ENCODE measurements around the gene STX16.

The STX16 gene

GRCh38 chr20:58698741-58699622 lies 47.9 kb downstream of the STX16 start:
- no peak for FAIRE-seq

- no peak for FAIRE-seq
Observed at GRCh38 chr20:58699623-58700107, 48.6 kb downstream of the STX16 start.

GRCh38 chr20:58700121-58700821 lies 49.2 kb downstream of the STX16 start:
- FAIRE-seq: no peak

DNA sequence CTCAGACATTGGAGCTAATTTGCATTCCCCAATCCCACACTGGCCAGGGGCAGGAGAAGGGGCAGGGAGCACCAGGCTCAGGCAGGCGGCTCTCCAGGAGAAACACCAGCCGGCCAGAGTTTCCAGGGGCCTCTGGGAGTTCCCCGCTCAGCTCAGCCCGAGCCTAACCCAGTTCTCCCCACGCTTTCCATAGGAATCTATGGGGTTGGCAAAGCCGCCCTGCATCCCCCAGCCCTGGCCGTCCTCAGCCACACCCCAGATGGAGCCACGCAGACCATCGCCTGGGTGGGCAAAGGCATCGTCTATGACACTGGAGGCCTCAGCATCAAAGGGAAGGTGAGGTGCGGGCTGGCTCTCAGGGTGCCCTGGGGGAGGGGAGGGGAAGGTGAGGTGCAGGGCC lies 49.7 kb downstream of the STX16 start:
- FAIRE-seq: no peak

DNA sequence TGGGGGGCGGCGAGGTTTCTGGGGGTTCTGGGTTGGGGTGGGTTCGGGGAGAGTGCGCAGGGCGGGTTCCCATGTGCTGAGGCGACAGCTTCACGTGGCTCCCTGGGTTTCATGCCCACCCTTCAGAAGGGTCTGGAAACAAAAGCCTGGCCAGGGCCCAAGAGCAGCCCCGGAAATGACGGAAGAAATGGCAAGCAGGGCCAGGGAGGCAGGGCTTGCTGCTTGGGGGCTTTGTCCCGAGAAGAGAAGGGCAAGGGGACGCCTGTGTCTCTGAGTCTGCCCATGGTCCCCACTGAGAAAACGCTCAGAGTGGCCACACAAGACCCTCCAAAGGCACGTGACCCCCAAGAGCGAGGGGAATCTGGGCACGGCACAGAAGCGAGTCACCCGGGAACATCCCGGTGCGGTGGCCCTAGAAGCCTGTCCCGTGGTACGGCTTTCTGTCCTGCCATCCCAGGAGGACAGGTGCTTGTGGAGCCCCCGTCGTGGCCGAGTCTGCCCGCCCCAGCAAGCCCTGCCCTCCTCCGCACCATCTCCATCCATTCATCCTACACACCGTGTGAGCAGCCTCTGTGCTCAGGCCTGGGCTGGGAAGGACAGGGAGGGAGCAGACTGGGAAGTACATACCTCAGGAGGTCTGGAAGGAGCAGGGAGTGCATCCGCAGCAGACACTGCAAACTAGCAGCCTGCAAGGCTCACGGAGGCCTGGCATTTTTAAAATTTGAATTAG lies 50.5 kb downstream of the STX16 start:
- no peak for FAIRE-seq

DNA sequence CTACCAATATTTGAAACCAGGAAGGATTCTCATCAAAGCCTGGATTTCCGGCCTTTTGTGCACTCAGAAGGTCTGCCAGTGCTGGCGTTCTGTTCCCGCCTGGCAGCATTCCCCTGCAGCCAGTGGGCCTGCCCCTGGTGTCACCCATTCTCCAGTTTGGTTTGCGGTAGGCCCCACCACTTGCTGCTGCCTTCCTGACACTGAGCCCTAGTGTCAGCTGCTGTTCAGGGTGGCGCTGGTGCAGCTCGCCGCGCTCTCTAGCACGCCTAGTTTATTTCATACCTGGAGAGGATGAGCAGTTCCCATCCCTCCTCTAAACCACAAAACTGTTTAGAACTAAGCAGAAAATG lies 51.1 kb downstream of the STX16 start:
- FAIRE-seq: no peak

DNA sequence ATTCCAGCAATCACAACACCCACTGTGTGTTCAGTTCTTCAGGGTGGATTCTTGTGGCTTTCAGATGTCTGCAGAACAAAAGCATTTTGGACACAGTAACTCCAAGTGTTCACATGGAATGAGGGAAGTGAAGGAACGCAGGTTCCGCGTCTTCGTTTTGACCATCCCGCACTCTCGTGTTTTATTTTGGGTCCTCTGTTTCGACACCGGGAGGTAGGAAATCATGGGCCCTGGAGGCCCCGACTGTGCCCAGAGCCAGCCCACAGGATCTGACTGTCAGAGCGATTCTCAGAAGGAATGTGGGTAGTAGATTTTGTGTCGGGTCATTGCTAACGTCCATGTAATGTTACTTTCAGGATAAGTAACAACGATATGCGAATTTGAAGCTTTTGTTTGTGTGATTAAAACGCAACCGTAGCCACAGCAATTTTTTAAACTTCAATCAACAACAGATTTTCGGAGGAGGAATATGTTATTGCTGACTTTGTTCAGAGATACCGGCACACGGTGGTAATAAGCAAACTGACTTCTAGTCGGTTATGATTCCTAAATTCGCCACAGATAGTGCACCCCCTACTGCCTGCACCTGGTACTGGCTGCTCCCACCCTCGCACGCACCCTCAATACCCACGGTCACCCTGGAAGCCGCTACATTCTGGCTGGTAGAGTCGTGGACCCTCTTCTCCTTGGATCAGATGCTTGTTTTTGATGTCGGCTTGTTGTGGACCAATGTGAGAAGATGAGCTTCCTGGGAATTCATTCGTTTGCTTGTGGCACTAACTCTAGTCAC lies 52.0 kb downstream of the STX16 start:
- no peak for FAIRE-seq

DNA sequence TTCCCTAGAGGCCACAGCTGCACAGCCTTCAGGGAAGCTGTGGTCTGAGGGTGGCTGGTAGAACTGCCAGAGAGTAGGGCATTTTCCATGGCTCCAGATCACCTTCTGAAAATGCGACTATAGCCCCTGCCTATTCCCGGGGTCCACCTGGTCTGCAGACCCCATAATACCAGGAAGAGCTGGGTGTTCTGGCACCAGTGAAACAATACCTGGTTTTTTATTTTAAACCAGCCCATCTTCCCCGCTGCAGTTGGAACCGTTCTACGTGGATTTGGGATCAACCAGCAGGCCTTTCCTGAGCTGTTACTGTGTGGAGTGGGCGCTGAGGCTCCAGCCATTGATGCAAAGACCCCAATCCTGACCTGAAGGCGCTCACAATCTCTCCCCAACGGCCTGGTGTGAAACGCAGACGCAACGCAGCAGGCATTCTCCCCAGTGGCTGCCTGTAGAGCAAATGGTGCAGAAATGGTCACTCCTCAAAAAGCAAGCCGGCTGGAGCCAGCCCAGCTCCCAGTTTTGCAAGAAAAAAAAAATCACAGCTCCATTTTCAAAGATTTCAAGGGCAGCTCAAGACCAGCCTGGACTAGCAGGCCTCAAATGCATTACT lies 52.8 kb downstream of the STX16 start:
- no peak for FAIRE-seq

- FAIRE-seq: no peak
Observed at GRCh38 chr20:58705208-58705926, 54.3 kb downstream of the STX16 start.

- FAIRE-seq: no peak
Observed at GRCh38 chr20:58706150-58706892, 55.2 kb downstream of the STX16 start.

DNA sequence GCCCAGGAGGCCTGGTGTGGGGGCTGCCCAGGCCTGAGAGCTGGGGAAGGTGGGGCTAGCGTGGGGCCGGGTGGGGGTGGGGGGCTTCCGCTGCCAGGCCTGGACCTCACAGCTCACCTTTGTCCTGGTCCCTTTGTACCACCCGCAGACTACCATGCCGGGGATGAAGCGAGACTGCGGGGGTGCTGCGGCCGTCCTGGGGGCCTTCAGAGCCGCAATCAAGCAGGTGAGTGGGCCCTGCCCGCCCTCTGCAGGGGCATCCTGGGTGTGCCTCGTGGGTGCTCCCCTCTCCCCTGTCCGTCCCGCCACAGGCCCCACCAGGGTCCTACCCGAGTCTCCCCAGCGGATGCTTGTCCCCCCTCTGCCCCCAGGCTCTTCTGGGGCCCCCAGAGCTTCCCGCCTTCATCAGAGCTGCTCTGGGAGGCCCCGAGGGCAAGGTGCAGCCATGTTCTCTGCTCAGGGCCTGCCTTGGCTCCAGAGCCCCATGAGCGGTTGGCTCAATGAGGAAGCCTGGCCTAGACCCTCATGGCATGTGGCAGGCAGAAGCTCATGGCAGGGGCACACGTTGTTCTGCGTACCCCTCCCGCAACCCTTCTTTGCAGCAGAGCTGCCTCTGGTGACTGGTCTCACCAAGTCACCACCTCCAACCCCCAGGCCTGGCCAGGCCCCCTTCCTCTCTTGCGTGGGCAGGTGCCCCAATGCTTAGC lies 56.0 kb downstream of the STX16 start:
- no peak for FAIRE-seq

DNA sequence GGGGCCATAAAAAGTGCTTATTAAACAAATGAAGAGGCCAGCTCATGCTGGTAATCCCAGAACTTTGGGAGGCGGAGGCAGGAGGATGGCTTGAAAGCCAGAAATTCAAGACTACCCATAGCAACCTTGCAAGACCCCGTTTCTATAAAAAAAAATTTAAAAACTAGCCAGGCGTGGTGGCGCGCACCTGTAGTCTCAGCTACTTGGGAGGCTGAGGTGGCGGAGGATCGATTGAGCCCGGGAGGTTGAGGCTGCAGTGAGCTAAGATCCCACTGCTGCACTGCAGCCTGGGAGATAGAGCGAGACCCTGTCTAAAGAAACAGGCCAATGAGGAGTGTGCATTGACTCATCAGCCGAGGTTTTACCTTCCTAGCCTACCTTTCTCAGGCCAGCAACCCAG lies 56.7 kb downstream of the STX16 start:
- FAIRE-seq: no peak

- no peak for FAIRE-seq
Observed at GRCh38 chr20:58708246-58708931, 57.3 kb downstream of the STX16 start.

GRCh38 chr20:58709013-58709702 lies 58.1 kb downstream of the STX16 start:
- no peak for FAIRE-seq

- FAIRE-seq: no peak
Observed at GRCh38 chr20:58709703-58710039, 58.6 kb downstream of the STX16 start.

- FAIRE-seq: no peak
Observed at GRCh38 chr20:58710481-58711265, 59.6 kb downstream of the STX16 start.

- FAIRE-seq: no peak
Observed at GRCh38 chr20:58711266-58712051, 60.4 kb downstream of the STX16 start.
